Measurements from ENCODE around the gene PIP5K1B. TPM values are rescaled to one million over a fixed set of nuclear protein-coding genes. Genes with fewer than 3 reads are reported as not detected.

Gene PIP5K1B
- total and polyA plus RNA-seq, 10 of the 15 experiments (the other 5 are each of a cell fraction or from before 2014, with no cell fraction given), result 6.8 to 16.3 (median 10.6) TPM

GRCh38 chr9:68740561-68740960 lies 35.5 kb downstream of the PIP5K1B start:
- Histone ChIP-seq H4K20me1 (ENCODE audit: control insufficient read depth, insufficient read depth) (no peaks in the 10 kb centered on the region), H3K27me3 (replicated peaks in 1 of 2; ENCODE audit: control insufficient read depth in 2 of 2, insufficient read depth in 2 of 2, low read length in 1 of 2) (no peaks in the 10 kb centered on the region), H3K9ac (ENCODE audit: control insufficient read depth, insufficient read depth, low read length) (no peak overlapping the region), H3K27ac (ENCODE audit: control insufficient read depth, insufficient read depth) (no peak overlapping the region), H3K9me3 (replicated peaks; ENCODE audit: control insufficient read depth, insufficient read depth, low read length) (no peaks in the 10 kb centered on the region), H3K4me3 (no peak overlapping the region), H3K36me3 (ENCODE audit: control insufficient read depth in 2 of 2, insufficient read depth in 2 of 2, low read length in 1 of 2) (no peaks in the 10 kb centered on the region; a peak in 1 of 4 replicates), H3K79me2 (ENCODE audit: control insufficient read depth, insufficient read depth, low read length) (no peaks in the 10 kb centered on the region), H3K4me2 (ENCODE audit: control insufficient read depth, insufficient read depth) (no peak overlapping the region), H2AFZ (ENCODE audit: control insufficient read depth, low read depth, low read length) (no peak overlapping the region), H3K4me1 (ENCODE audit: control insufficient read depth, insufficient read depth, low read length) (no peaks in the 10 kb centered on the region)
- ChIA-PET POLR2A (interaction anchor here (0.6 kb wide), 1 partner anchor 145 kb away, joined by 3 read pairs; no protein-coding TSS in a partner anchor), SMC1A (ENCODE audit: uncharacterized antibody, unreplicated experiment) (interaction anchor here (0.7 to 1.9 kb wide), 3 partner anchors 21 to 244 kb away, joined by 3 to 5 read pairs (median 3); no protein-coding TSS in a partner anchor), RAD21 (ENCODE audit: unreplicated experiment) (no interaction called here), CTCF (interaction anchor here (0.6 to 0.8 kb wide), 2 partner anchors 32 to 260 kb away, joined by 3 read pairs; no protein-coding TSS in a partner anchor)
- 78% methylated on average over 4 of the region's 4 CpGs for WGBS (ENCODE audit: insufficient coverage, insufficient replicate concordance, low lambda C conversion rate, missing lambda C conversion rate)
- ATAC-seq (no peak), FAIRE-seq (no peak), DNase-seq (ENCODE audit: low read depth, low spot score) (no peak)
- no peak for TF ChIP-seq SIN3A (IDR thresholded peaks at IDR 0.05; ENCODE audit: low read depth, low read length)
- no peak for TF ChIP-seq RELA (IDR thresholded peaks at IDR 0.05; ENCODE audit: borderline replicate concordance, partially characterized antibody)
- no peak for TF ChIP-seq CTCF (IDR thresholded peaks at IDR 0.05 in 2 of 3, conservative IDR thresholded peaks at IDR 0.05 in 1 of 3; ENCODE audit: control insufficient read depth in 2 of 3, extremely low read depth in 1 of 3, insufficient read depth in 1 of 3, low read depth in 3 of 3, low read length in 3 of 3)
- TF ChIP-seq EGR1 (IDR thresholded peaks at IDR 0.05; ENCODE audit: borderline replicate concordance in 1 of 2, low read depth in 2 of 2, low read length in 2 of 2), result no peak
- no peak for TF ChIP-seq SMAD1 (IDR thresholded peaks at IDR 0.05; ENCODE audit: low read depth, partially characterized antibody)
- TF ChIP-seq MTA3 (IDR thresholded peaks at IDR 0.05; ENCODE audit: borderline replicate concordance, low read length), result no peak
- no peak for TF ChIP-seq TARDBP (IDR thresholded peaks at IDR 0.05; ENCODE audit: borderline replicate concordance)
- TF ChIP-seq ZNF207 (IDR thresholded peaks at IDR 0.05; ENCODE audit: borderline replicate concordance), result no peak
- TF ChIP-seq TCF12 (IDR thresholded peaks at IDR 0.05; ENCODE audit: low read depth, low read length), result no peak
- no peak for TF ChIP-seq CEBPZ (IDR thresholded peaks at IDR 0.05; ENCODE audit: low read depth, low read length)
- no peak for TF ChIP-seq EZH2 (IDR thresholded peaks at IDR 0.05; ENCODE audit: borderline replicate concordance, control insufficient read depth, low read depth, low read length)
- intact Hi-C loops (cut with micrococcal nuclease; ENCODE audit: unreplicated experiment) (no loop called here), in situ Hi-C loops (cut with MboI) (no loop called here)
- no TSS peak for BruUV-seq (replicated peaks)
